Gastroesophageal sphincter (tissue), 4 donors: Measurements from ENCODE around the gene RMND5A. TPM values are rescaled to one million over a fixed set of nuclear protein-coding genes. Genes with fewer than 3 reads are reported as not detected.

Experiments
- ATAC-seq: fragments of 150-250 bp; one replicate; pipeline ENCODE4 v1.9.1; 2016; ENCODE audit warnings: mild to moderate bottlenecking, moderate library complexity
- H3K27ac ChIP-seq, 4 donors: fragments of 200-600 bp; sonication (generic) in 3 of 4; 1 replicate in 3 of 4; 2 replicates in 1 of 4; pipeline ENCODE4 v1.5.1; 2016 to 2019
- H3K27me3 ChIP-seq: fragments of 200-600 bp; sonication (generic); one replicate; pipeline ENCODE4 v1.5.1; 2019
- H3K36me3 ChIP-seq, 2 donors: fragments of 200-600 bp; sonication (generic); one replicate each; pipeline ENCODE4 v1.5.1; 2019; ENCODE audit warnings: control low read depth in 1 of 2
- H3K4me1 ChIP-seq, 3 donors: fragments of 200-600 bp; sonication (generic); 1 replicate in 2 of 3; 2 replicates in 1 of 3; pipeline ENCODE4 v1.5.1; 2016 to 2019; ENCODE audit warnings: control low read depth in 2 of 3
- H3K4me3 ChIP-seq, 2 donors: fragments of 200-600 bp; sonication (generic); one replicate each; pipeline ENCODE4 v1.5.1; 2019; ENCODE audit warnings: mild to moderate bottlenecking in 1 of 2, moderate library complexity in 1 of 2
- H3K9me3 ChIP-seq, 3 donors: fragments of 200-600 bp; sonication (generic); one replicate each; pipeline ENCODE4 v1.5.1; 2017 to 2019; ENCODE audit warnings: control low read depth in 2 of 3
- CTCF ChIP-seq, 4 experiments: fragments of 200-600 bp in 2 of 4; fragments of 450-650 bp in 2 of 4; sonication (generic) in 1 of 4; IDR thresholded peaks; one replicate each; pipeline ENCODE4 v1.5.1; 2017 to 2019; ENCODE audit warnings: antibody characterized with exemption in 4 of 4, mild to moderate bottlenecking in 2 of 4, moderate library complexity in 2 of 4
- EP300 ChIP-seq: sonication (generic); formaldehyde crosslinking; IDR thresholded peaks from one replicate; pipeline ENCODE4 v1.6.1; 2017; ENCODE audit warnings: antibody characterized with exemption, mild to moderate bottlenecking
- POLR2A ChIP-seq, 2 donors: fragments of 450-650 bp; IDR thresholded peaks; one replicate each; pipeline ENCODE4 v1.6.1; 2017; ENCODE audit warnings: antibody characterized with exemption in 2 of 2, mild to moderate bottlenecking in 2 of 2, moderate library complexity in 1 of 2
- POLR2AphosphoS5 ChIP-seq: sonication (generic); formaldehyde crosslinking; IDR thresholded peaks from one replicate; pipeline ENCODE4 v1.6.1; 2017; ENCODE audit warnings: antibody characterized with exemption
- WGBS, 2 donors: methylation state at CpG; one replicate each; pipeline ENCODE4 v1.1.5; 2018; ENCODE audit warnings: low coverage in 1 of 2; 5-methylcytosine and 5-hydroxymethylcytosine counted together
- total RNA-seq, 4 donors: library from RNA; depleted of rRNA; stranded (reverse); fragments of >200 nt; gene quantifications; one replicate each; pipeline ENCODE4 v1.1.0, GENCODE V29; 2016

Gene RMND5A
- total RNA-seq, 4 donors from 2014 or later, result 44.8 to 75.6 (median 61.1) TPM

GRCh38 chr2:86746939-86747338, 26.8 kb downstream of the RMND5A start:
- H3K9me3 ChIP-seq, result peaks cover 0 to 11% (median 0%) of the 10 kb centered on the region in 3 donors
- H3K4me1 ChIP-seq, result peaks cover 0 to 9% (median 0%) of the 10 kb centered on the region in 3 donors
- H3K27me3 ChIP-seq, result no peaks in the 10 kb centered on the region
- no peak overlapping the region for H3K27ac ChIP-seq
- TF ChIP-seq POLR2A (IDR thresholded peaks at IDR 0.05) (no peak), CTCF (IDR thresholded peaks at IDR 0.05) (no peak), POLR2AphosphoS5 (no peak), EP300 (no peak)
- H3K4me3 ChIP-seq, result no peak overlapping the region
- ATAC-seq, result no peak
- peaks cover 0 to 18% of the 10 kb centered on the region in 2 donors for H3K36me3 ChIP-seq

- peaks cover 0 to 11% (median 0%) of the 10 kb centered on the region in 3 donors for H3K9me3 ChIP-seq
- WGBS, 2 donors, result 67 to 89% methylated on average over 9 of the region's 9 CpGs
- TF ChIP-seq CTCF (IDR thresholded peaks at IDR 0.05) (no peak), POLR2AphosphoS5 (no peak)
- no peak overlapping the region for H3K4me3 ChIP-seq
- no peak overlapping the region for H3K27ac ChIP-seq
- ATAC-seq, result no peak
- peaks cover 0 to 9% (median 0%) of the 10 kb centered on the region in 3 donors for H3K4me1 ChIP-seq
- peaks cover 0 to 25% of the 10 kb centered on the region in 2 donors for H3K36me3 ChIP-seq
- no peaks in the 10 kb centered on the region for H3K27me3 ChIP-seq
These were observed 27.9 kb downstream of the RMND5A start for GRCh38 chr2:86747711-86748639.

- Histone ChIP-seq H3K9me3 (peaks cover 0 to 11% (median 0%) of the 10 kb centered on the region in 3 donors), H3K27me3 (no peaks in the 10 kb centered on the region), H3K36me3 (peaks cover 0 to 31% of the 10 kb centered on the region in 2 donors), H3K4me1 (peaks cover 0 to 9% (median 0%) of the 10 kb centered on the region in 3 donors), H3K27ac (no peak overlapping the region), H3K4me3 (no peak overlapping the region)
- ATAC-seq, result no peak
- TF ChIP-seq POLR2A (IDR thresholded peaks at IDR 0.05), result no peak
- 91 to 95% methylated on average over 3 of the region's 3 CpGs for WGBS, 2 donors
These were observed 30.2 kb downstream of the RMND5A start for GRCh38 chr2:86750240-86750839.

- no peaks in the 10 kb centered on the region for H3K27me3 ChIP-seq
- H3K27ac ChIP-seq, result no peak overlapping the region
- WGBS, 2 donors, result 17 to 80% methylated on average over 1 of the region's 1 CpG
- peaks cover 0 to 9% (median 0%) of the 10 kb centered on the region in 3 donors for H3K4me1 ChIP-seq
- no peak for ATAC-seq
- peaks cover 0 to 35% of the 10 kb centered on the region in 2 donors for H3K36me3 ChIP-seq
- TF ChIP-seq CTCF (IDR thresholded peaks at IDR 0.05), result no peak
- no peak for TF ChIP-seq POLR2A (IDR thresholded peaks at IDR 0.05)
- no peak for TF ChIP-seq POLR2AphosphoS5
- no peak for TF ChIP-seq EP300
- peaks cover 0 to 11% (median 0%) of the 10 kb centered on the region in 3 donors for H3K9me3 ChIP-seq
- no peak overlapping the region for H3K4me3 ChIP-seq
These were observed 31.7 kb downstream of the RMND5A start for GRCh38 chr2:86751778-86752177.

- 89 to 90% methylated on average over 3 of the region's 3 CpGs for WGBS, 2 donors
- H3K36me3 ChIP-seq, result peaks cover 0 to 37% of the 10 kb centered on the region in 2 donors
- peaks cover 0 to 4% (median 0%) of the 10 kb centered on the region in 3 donors for H3K4me1 ChIP-seq
- TF ChIP-seq POLR2AphosphoS5, result no peak
- no peak for TF ChIP-seq POLR2A (IDR thresholded peaks at IDR 0.05)
- TF ChIP-seq EP300, result no peak
- TF ChIP-seq CTCF (IDR thresholded peaks at IDR 0.05), result no peak
- H3K27ac ChIP-seq, result no peak overlapping the region
- ATAC-seq, result no peak
- H3K27me3 ChIP-seq, result no peaks in the 10 kb centered on the region
- H3K4me3 ChIP-seq, result no peak overlapping the region
- peaks cover 0 to 11% (median 0%) of the 10 kb centered on the region in 3 donors for H3K9me3 ChIP-seq
These were observed 32.8 kb downstream of the RMND5A start for GRCh38 chr2:86752934-86753333.
